GM23338 (cell line): ENCODE data around the gene EHD1. TPM values are rescaled to one million over a fixed set of nuclear protein-coding genes. Genes with fewer than 3 reads are reported as not detected.

ENCODE experiments used
- ATAC-seq: fragments of 200-7000 bp; cut with Tn5 transposase; 3 replicates; pipeline ENCODE4 v1.9.1; 2020
- DNase-seq: peaks from one replicate; pipeline ENCODE4 v3.0.0-alpha.2; 2015; ENCODE audit warnings: low spot score
- H2AFZ ChIP-seq: fragments of 200-600 bp; sonication (generic); 2 replicates; pipeline ENCODE4 v1.8.0; 2016; ENCODE audit warnings: antibody characterized with exemption, mild to moderate bottlenecking, moderate library complexity
- H3F3A ChIP-seq: fragments of 200-600 bp; sonication (generic); replicated peaks from 2 replicates; pipeline ENCODE4 v1.8.0; 2017; ENCODE audit warnings: antibody characterized with exemption, mixed run types, low read depth
- H3K27ac ChIP-seq: fragments of 200-600 bp; sonication (generic); 2 replicates; pipeline ENCODE4 v1.6.1; 2016; ENCODE audit warnings: low read depth
- H3K27me3 ChIP-seq: fragments of 200-600 bp; sonication (generic); 2 replicates; pipeline ENCODE4 v1.8.0; 2016; ENCODE audit warnings: mild to moderate bottlenecking, mixed run types, moderate library complexity; ENCODE audit not compliant: insufficient read depth
- H3K36me3 ChIP-seq: fragments of 200-600 bp; sonication (generic); 2 replicates; pipeline ENCODE4 v1.8.0; 2016; ENCODE audit warnings: mild to moderate bottlenecking; ENCODE audit not compliant: insufficient read depth
- H3K4me1 ChIP-seq: fragments of 200-600 bp; sonication (generic); 2 replicates; pipeline ENCODE4 v1.8.0; 2016; ENCODE audit warnings: mild to moderate bottlenecking, moderate library complexity; ENCODE audit not compliant: insufficient read depth
- H3K4me2 ChIP-seq: fragments of 200-600 bp; sonication (generic); 2 replicates; pipeline ENCODE4 v1.7.1; 2017; ENCODE audit warnings: mixed run types
- H3K4me3 ChIP-seq: fragments of 200-600 bp; sonication (generic); 2 replicates; pipeline ENCODE4 v1.6.1; 2016; ENCODE audit warnings: mixed run types
- H3K79me2 ChIP-seq: fragments of 200-600 bp; sonication (generic); replicated peaks from 2 replicates; pipeline ENCODE4 v1.8.0; 2017; ENCODE audit warnings: mild to moderate bottlenecking; ENCODE audit not compliant: insufficient read depth
- H3K9me2 ChIP-seq: fragments of 200-600 bp; sonication (generic); 2 replicates; pipeline ENCODE4 v1.8.0; 2017; ENCODE audit not compliant: insufficient read depth
- H4K20me1 ChIP-seq: fragments of 200-600 bp; sonication (generic); replicated peaks from 2 replicates; pipeline ENCODE4 v1.8.0; 2017; ENCODE audit warnings: mild to moderate bottlenecking; ENCODE audit not compliant: insufficient read depth
- H3K27ac Mint-ChIP-seq: 2 replicates; pipeline ENCODE4 v1.8.0; 2020; ENCODE audit warnings: inconsistent platforms, mild to moderate bottlenecking, moderate library complexity, mixed read lengths
- H3K27me3 Mint-ChIP-seq: 3 replicates; pipeline ENCODE4 v1.8.0; 2022; ENCODE audit warnings: low read depth, mild to moderate bottlenecking, moderate library complexity, mixed read lengths, inconsistent platforms; ENCODE audit not compliant: insufficient read depth, poor library complexity
- H3K36me3 Mint-ChIP-seq: 3 replicates; pipeline ENCODE4 v1.8.0; 2021; ENCODE audit warnings: low read depth, mild to moderate bottlenecking, inconsistent platforms, moderate library complexity, mixed read lengths
- H3K4me1 Mint-ChIP-seq: 3 replicates; pipeline ENCODE4 v1.8.0; 2020; ENCODE audit warnings: mild to moderate bottlenecking, inconsistent platforms, mixed read lengths
- H3K4me3 Mint-ChIP-seq: 3 replicates; pipeline ENCODE4 v1.8.0; 2021; ENCODE audit warnings: moderate library complexity, mild to moderate bottlenecking, inconsistent platforms, mixed read lengths
- H3K9me3 Mint-ChIP-seq: 3 replicates; pipeline ENCODE4 v1.8.0; 2020; ENCODE audit warnings: moderate library complexity, mild to moderate bottlenecking, inconsistent platforms, mixed read lengths
- CREB1 ChIP-seq: fragments of 250-450 bp; sonication (Bioruptor Pico); IDR thresholded peaks from 2 replicates; pipeline ENCODE4 v1.5.0; 2020; ENCODE audit warnings: low read depth, mild to moderate bottlenecking, moderate library complexity
- EZH2 ChIP-seq: fragments of 200-600 bp; sonication (generic); IDR thresholded peaks from one replicate; pipeline ENCODE4 v1.8.0; 2017; ENCODE audit warnings: antibody characterized with exemption, mild to moderate bottlenecking, low read depth; ENCODE audit not compliant: unreplicated experiment
- EZH2phosphoT487 ChIP-seq: fragments of 200-600 bp; sonication (generic); IDR thresholded peaks from one replicate; pipeline ENCODE4 v1.8.1; 2018; ENCODE audit warnings: antibody characterized with exemption; ENCODE audit not compliant: unreplicated experiment
- JUNB ChIP-seq: IDR thresholded peaks from one replicate; pipeline ENCODE4 v1.6.1; 2016; ENCODE audit warnings: antibody characterized with exemption; ENCODE audit not compliant: unreplicated experiment
- NANOG ChIP-seq: IDR thresholded peaks from 2 replicates; pipeline ENCODE4 v1.6.1; 2016; ENCODE audit warnings: antibody characterized with exemption, borderline replicate concordance
- POLR2AphosphoS5 ChIP-seq: IDR thresholded peaks from 2 replicates; pipeline ENCODE4 v1.6.1; 2016; ENCODE audit warnings: antibody characterized with exemption, low read depth
- REST ChIP-seq: IDR thresholded peaks from one replicate; pipeline ENCODE4 v1.6.1; 2018; ENCODE audit warnings: antibody characterized with exemption; ENCODE audit not compliant: unreplicated experiment
- STAT1 ChIP-seq: IDR thresholded peaks from one replicate; pipeline ENCODE4 v1.6.1; 2016; ENCODE audit warnings: antibody characterized with exemption; ENCODE audit not compliant: unreplicated experiment
- ZNF114 ChIP-seq: fragments of 250-450 bp; sonication (Bioruptor Pico); IDR thresholded peaks from 2 replicates; pipeline ENCODE4 v1.5.0; 2020; ENCODE audit warnings: mild to moderate bottlenecking, moderate library complexity
- ZNF331 ChIP-seq: fragments of 250-450 bp; sonication (Bioruptor Pico); IDR thresholded peaks from 2 replicates; pipeline ENCODE4 v1.5.0; 2020; ENCODE audit warnings: low read depth, mild to moderate bottlenecking, moderate library complexity
- ZNF462 ChIP-seq: fragments of 250-450 bp; sonication (Bioruptor Pico); IDR thresholded peaks from 2 replicates; pipeline ENCODE4 v1.5.0; 2020; ENCODE audit warnings: mild to moderate bottlenecking, moderate library complexity
- polyA plus RNA-seq: library from polyadenylated mRNA; unstranded; fragments of >200 nt; fragmentation: Nextera tagmentation; extraction: Ambion mirVana; gene quantifications from 2 replicates; pipeline ENCODE4 v1.2.1, GENCODE V29; 2016
- total RNA-seq: library from RNA; depleted of rRNA; stranded (reverse); fragments of >200 nt; shearing (Covaris generic); gene quantifications from 2 replicates; pipeline ENCODE4 v1.2.3, GENCODE V29; 2014
- TF ChIP-seq, protein P1 (sequence below), 2 experiments: fragments of 200-600 bp in 1 of 2; sonication (generic) in 1 of 2; conservative IDR thresholded peaks; 2 replicates each; pipeline versions ENCODE4 v1.5.1 to v1.6.1; 2016 to 2017; ENCODE audit warnings: antibody characterized with exemption in 2 of 2, low read depth in 2 of 2, mild to moderate bottlenecking in 2 of 2, moderate library complexity in 1 of 2

Gene EHD1
- total and polyA plus RNA-seq, 2 experiments from 2014 or later = 16.7 to 69.7 TPM

DNA sequence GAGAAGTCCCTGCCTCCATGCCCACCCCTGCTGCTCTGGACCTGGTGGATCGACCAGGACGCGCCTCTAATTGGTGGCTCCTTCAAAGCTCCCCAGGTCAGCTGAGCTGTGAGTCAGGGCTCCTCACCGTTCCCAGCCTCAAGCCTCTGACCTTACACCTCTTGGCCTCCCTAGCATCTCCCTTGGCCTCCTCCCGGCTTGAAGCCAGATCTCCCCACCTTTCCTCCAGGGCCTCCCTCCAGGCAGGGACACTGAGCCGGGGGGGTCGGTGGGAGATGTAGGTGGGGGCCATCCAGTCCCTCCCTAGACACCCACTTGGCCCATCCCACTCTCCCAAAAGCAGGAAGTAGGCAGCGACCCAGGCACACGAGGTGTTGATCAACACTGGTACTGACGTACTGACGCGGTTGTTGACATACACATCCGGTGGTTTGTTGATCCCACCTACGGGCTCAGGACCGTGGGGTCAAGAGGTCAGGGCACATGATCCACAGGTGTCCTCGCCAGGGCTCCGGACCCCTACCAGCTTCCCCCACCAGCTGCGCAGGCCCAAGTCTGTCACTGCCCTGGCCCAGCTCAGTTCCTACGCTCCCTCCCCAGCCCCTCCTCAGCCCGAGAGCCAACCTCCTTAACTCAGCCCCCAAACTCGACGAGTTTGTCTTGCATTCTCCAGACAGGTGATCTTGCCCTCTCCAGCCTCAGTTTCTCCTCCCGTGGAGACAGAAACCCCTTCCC, 37.8 kb upstream of the EHD1 start (continued):
- no peak for TF ChIP-seq REST
- TF ChIP-seq, protein P1, sequence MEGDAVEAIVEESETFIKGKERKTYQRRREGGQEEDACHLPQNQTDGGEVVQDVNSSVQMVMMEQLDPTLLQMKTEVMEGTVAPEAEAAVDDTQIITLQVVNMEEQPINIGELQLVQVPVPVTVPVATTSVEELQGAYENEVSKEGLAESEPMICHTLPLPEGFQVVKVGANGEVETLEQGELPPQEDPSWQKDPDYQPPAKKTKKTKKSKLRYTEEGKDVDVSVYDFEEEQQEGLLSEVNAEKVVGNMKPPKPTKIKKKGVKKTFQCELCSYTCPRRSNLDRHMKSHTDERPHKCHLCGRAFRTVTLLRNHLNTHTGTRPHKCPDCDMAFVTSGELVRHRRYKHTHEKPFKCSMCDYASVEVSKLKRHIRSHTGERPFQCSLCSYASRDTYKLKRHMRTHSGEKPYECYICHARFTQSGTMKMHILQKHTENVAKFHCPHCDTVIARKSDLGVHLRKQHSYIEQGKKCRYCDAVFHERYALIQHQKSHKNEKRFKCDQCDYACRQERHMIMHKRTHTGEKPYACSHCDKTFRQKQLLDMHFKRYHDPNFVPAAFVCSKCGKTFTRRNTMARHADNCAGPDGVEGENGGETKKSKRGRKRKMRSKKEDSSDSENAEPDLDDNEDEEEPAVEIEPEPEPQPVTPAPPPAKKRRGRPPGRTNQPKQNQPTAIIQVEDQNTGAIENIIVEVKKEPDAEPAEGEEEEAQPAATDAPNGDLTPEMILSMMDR (conservative IDR thresholded peaks at IDR 0.05; ENCODE audit: low read depth in 2 of 2) = no peak

DNA sequence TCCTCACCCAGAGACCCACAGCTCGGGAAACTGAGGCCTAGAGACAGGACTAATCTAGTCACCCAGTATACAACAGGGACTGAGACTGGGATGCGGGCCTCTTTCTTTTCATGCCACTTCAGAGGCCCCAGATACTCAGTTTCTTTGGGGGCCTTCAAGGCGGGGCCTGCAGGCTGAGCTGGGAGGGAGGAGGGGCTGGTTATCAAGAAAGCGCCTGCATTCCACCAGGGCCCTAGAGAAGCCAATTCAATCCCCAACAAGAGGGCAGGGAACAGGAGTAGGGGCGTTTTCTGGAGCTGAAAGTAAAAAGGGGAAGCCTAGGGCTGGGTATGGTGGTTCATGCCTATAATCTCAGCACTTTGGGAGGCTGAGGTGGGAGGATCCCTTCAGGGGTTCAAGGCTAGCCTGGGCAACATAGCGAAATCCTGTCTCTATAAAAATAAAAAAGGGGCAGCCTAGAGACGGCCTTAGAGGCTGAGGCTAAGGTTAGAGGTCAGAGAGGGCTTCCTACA, 37.0 kb upstream of the EHD1 start:
- no peak overlapping the region for H2AFZ ChIP-seq
- no peak overlapping the region for H3K27ac Mint-ChIP-seq
- H3K27ac ChIP-seq = no peak overlapping the region
- H3K27me3 ChIP-seq = no peaks in the 10 kb centered on the region
- peak overlapping the region; percentile 84; the same call in 1 of the 2 replicates for H3K4me2 ChIP-seq
- no peak for ATAC-seq
- no peaks in the 10 kb centered on the region for H3K36me3 ChIP-seq
- peak overlapping the region; percentile 70; the same call in 1 of the 2 replicates for H3K4me3 ChIP-seq
- no peaks in the 10 kb centered on the region for H4K20me1 ChIP-seq
- no peaks in the 10 kb centered on the region; the same call in 1 of the 2 replicates for H3K79me2 ChIP-seq
- no peaks in the 10 kb centered on the region for H3F3A ChIP-seq
- H3K9me2 ChIP-seq = no peaks in the 10 kb centered on the region
- H3K4me1 Mint-ChIP-seq = peaks cover 17% of the 10 kb centered on the region
- no peaks in the 10 kb centered on the region for H3K9me3 Mint-ChIP-seq
- H3K4me1 ChIP-seq = peaks cover 8% of the 10 kb centered on the region
- H3K36me3 Mint-ChIP-seq = peaks cover 6% of the 10 kb centered on the region
- DNase-seq = no peak
- H3K4me3 Mint-ChIP-seq = peak overlapping the region; percentile 91
- peaks cover 7% of the 10 kb centered on the region for H3K27me3 Mint-ChIP-seq
- no peak for TF ChIP-seq JUNB
- TF ChIP-seq STAT1 = no peak
- TF ChIP-seq POLR2AphosphoS5 = no peak
- TF ChIP-seq ZNF331 = no peak
- no peak for TF ChIP-seq CREB1 (CRISPR knock-in tag)
- TF ChIP-seq EZH2 = no peak
- TF ChIP-seq ZNF462 (CRISPR knock-in tag) = no peak
- no peak for TF ChIP-seq NANOG
- TF ChIP-seq ZNF114 = no peak
- no peak for TF ChIP-seq EZH2phosphoT487
